Measurements from ENCODE around the gene VIL1. TPM values are rescaled to one million over a fixed set of nuclear protein-coding genes. Genes with fewer than 3 reads are reported as not detected.
A peak's percentile ranks its signal among the peaks of the same experiment; 100 is the strongest.

Gene VIL1
- total RNA-seq, 4 donors from 2014 or later: 177 to 541 (median 285) TPM

- Histone ChIP-seq H3K27ac (no peak overlapping the region), H3K36me3 (peaks cover 0 to 31% (median 13%) of the 10 kb centered on the region in 4 donors), H3K9me3 (no peaks in the 10 kb centered on the region), H3K4me1 (no peaks in the 10 kb centered on the region), H3K27me3 (no peaks in the 10 kb centered on the region), H3K4me3 (no peak overlapping the region)
- intact Hi-C loops (cut with DNase I; ENCODE audit: low total_unique reads) (no loop called here), in situ Hi-C loops (cut with MboI; ENCODE audit: low pct_ligation_motif_present in 1 of 4, low pct_unique_long_range_greater_than_20kb in 1 of 4, low sequenced_read_pairs in 3 of 4) (no loop called here)
- 83 to 100% methylated on average over 1 of the region's 1 CpG for WGBS, 2 donors (ENCODE audit: low coverage in 1 of 2)
- TF ChIP-seq POLR2A (IDR thresholded peaks at IDR 0.05) (no peak), EP300 (IDR thresholded peaks at IDR 0.05; ENCODE audit: low read depth) (no peak), POLR2AphosphoS5 (IDR thresholded peaks at IDR 0.05) (no peak), CTCF (IDR thresholded peaks at IDR 0.05) (no peak)
- no peak for DNase-seq
Measured at GRCh38 chr2:218458598-218458997, 39.7 kb downstream of the VIL1 start.

GRCh38 chr2:218465987-218466633, 47.2 kb downstream of the VIL1 start:
- intact Hi-C loops (cut with DNase I; ENCODE audit: low total_unique reads) (loop anchor here (2.0 kb wide), 1 partner anchor 59 kb away; no protein-coding TSS in a partner anchor), in situ Hi-C loops (cut with MboI; ENCODE audit: low pct_ligation_motif_present in 1 of 4, low pct_unique_long_range_greater_than_20kb in 1 of 4, low sequenced_read_pairs in 3 of 4) (loop anchor here in 2 of 4 donors (10.0 kb wide), 2 partner anchors 51 to 161 kb away; partner anchors contain the start of gene VIL1 (in 2 of the 2))
- TF ChIP-seq POLR2A (IDR thresholded peaks at IDR 0.05): no peak
- TF ChIP-seq EP300 (IDR thresholded peaks at IDR 0.05; ENCODE audit: low read depth): no peak
- TF ChIP-seq CTCF (IDR thresholded peaks at IDR 0.05): peak; percentile 40 to 62 (median 57)
- TF ChIP-seq POLR2AphosphoS5 (IDR thresholded peaks at IDR 0.05): no peak
- no peak for DNase-seq
- H3K27ac ChIP-seq: no peak overlapping the region
- no peaks in the 10 kb centered on the region for H3K27me3 ChIP-seq
- WGBS, 2 donors (ENCODE audit: low coverage in 1 of 2): 35 to 43% methylated on average over 2 to 3 of the region's 3 CpGs
- no peak overlapping the region for H3K4me3 ChIP-seq
- no peaks in the 10 kb centered on the region for H3K9me3 ChIP-seq
- H3K36me3 ChIP-seq: peaks cover 0 to 12% (median 3%) of the 10 kb centered on the region in 4 donors
- H3K4me1 ChIP-seq: peaks cover 0 to 2% (median 0%) of the 10 kb centered on the region in 4 donors

- Histone ChIP-seq H3K4me1 (peaks cover 0 to 3% (median 1%) of the 10 kb centered on the region in 4 donors), H3K4me3 (no peak overlapping the region), H3K27ac (no peak overlapping the region), H3K36me3 (peaks cover 0 to 14% (median 3%) of the 10 kb centered on the region in 4 donors), H3K27me3 (no peaks in the 10 kb centered on the region), H3K9me3 (no peaks in the 10 kb centered on the region)
- in situ Hi-C loops (cut with MboI; ENCODE audit: low pct_ligation_motif_present in 1 of 4, low pct_unique_long_range_greater_than_20kb in 1 of 4, low sequenced_read_pairs in 3 of 4) (no loop called here), intact Hi-C loops (cut with DNase I; ENCODE audit: low total_unique reads) (no loop called here)
- DNase-seq: no peak
- 0% methylated on average over 1 of the region's 1 CpG for WGBS, 2 donors (ENCODE audit: low coverage in 1 of 2)
- TF ChIP-seq EP300 (IDR thresholded peaks at IDR 0.05; ENCODE audit: low read depth) (no peak), POLR2AphosphoS5 (IDR thresholded peaks at IDR 0.05) (no peak), POLR2A (IDR thresholded peaks at IDR 0.05) (no peak), CTCF (IDR thresholded peaks at IDR 0.05) (no peak)
Measured at GRCh38 chr2:218470448-218470847, 51.5 kb downstream of the VIL1 start.

- 62 to 76% methylated on average over 2 of the region's 2 CpGs for WGBS, 2 donors (ENCODE audit: low coverage in 1 of 2)
- DNase-seq: no peak
- no peaks in the 10 kb centered on the region for H3K9me3 ChIP-seq
- H3K27me3 ChIP-seq: no peaks in the 10 kb centered on the region
- peaks cover 0 to 20% (median 3%) of the 10 kb centered on the region in 4 donors for H3K36me3 ChIP-seq
- peaks cover 0 to 4% (median 1%) of the 10 kb centered on the region in 4 donors for H3K4me1 ChIP-seq
- in situ Hi-C loops (cut with MboI; ENCODE audit: low pct_ligation_motif_present in 1 of 4, low pct_unique_long_range_greater_than_20kb in 1 of 4, low sequenced_read_pairs in 3 of 4): no loop called here
- H3K27ac ChIP-seq: no peak overlapping the region
- TF ChIP-seq POLR2A (IDR thresholded peaks at IDR 0.05) (no peak), CTCF (IDR thresholded peaks at IDR 0.05) (no peak), EP300 (IDR thresholded peaks at IDR 0.05; ENCODE audit: low read depth) (no peak), POLR2AphosphoS5 (IDR thresholded peaks at IDR 0.05) (no peak)
- intact Hi-C loops (cut with DNase I; ENCODE audit: low total_unique reads): no loop called here
- no peak overlapping the region for H3K4me3 ChIP-seq
Measured at GRCh38 chr2:218471036-218471435, 52.1 kb downstream of the VIL1 start.
